Prostate gland (tissue), 2 donors: Measurements from ENCODE around the gene ANKS1B. TPM values are rescaled to one million over a fixed set of nuclear protein-coding genes. Genes with fewer than 3 reads are reported as not detected.

Experiments
- DNase-seq: peaks from one replicate; pipeline ENCODE4 v3.0.0-alpha.2; 2019; ENCODE audit warnings: low spot score
- H3K27ac ChIP-seq, 2 donors: fragments of 200-600 bp; sonication (generic); 2 replicates each; pipeline ENCODE4 v1.5.1; 2017 to 2019
- H3K27me3 ChIP-seq: fragments of 200-600 bp; sonication (generic); replicated peaks from 2 replicates; pipeline ENCODE4 v1.5.1; 2019; ENCODE audit not compliant: insufficient read depth
- H3K36me3 ChIP-seq, 2 donors: fragments of 200-600 bp; sonication (generic); 1 replicate in 1 of 2; 2 replicates in 1 of 2; pipeline versions ENCODE4 v1.5.1 to v1.8.1; 2017 to 2019
- H3K4me1 ChIP-seq: fragments of 200-600 bp; sonication (generic); replicated peaks from 2 replicates; pipeline ENCODE4 v1.5.1; 2019
- H3K4me3 ChIP-seq, 2 donors: fragments of 200-600 bp; sonication (generic); 2 replicates each; pipeline ENCODE4 v1.5.1; 2017 to 2019
- H3K9me3 ChIP-seq: fragments of 200-600 bp; sonication (generic); 2 replicates; pipeline ENCODE4 v1.5.1; 2017
- CTCF ChIP-seq, 4 experiments: fragments of 200-600 bp in 2 of 4; fragments of 450-650 bp in 2 of 4; sonication (generic) in 2 of 4; IDR thresholded peaks; 1 replicate in 3 of 4; 2 replicates in 1 of 4; pipeline ENCODE4 v1.5.1; 2016 to 2019; ENCODE audit warnings: antibody characterized with exemption in 4 of 4, mild to moderate bottlenecking in 2 of 4, moderate library complexity in 2 of 4
- POLR2A ChIP-seq: fragments of 450-650 bp; IDR thresholded peaks from one replicate; pipeline ENCODE4 v1.6.1; 2016; ENCODE audit warnings: antibody characterized with exemption, mild to moderate bottlenecking
- POLR2AphosphoS5 ChIP-seq: sonication (generic); formaldehyde crosslinking; IDR thresholded peaks from one replicate; pipeline ENCODE4 v1.6.1; 2017; ENCODE audit warnings: antibody characterized with exemption
- WGBS: methylation state at CpG from one replicate; pipeline ENCODE4 v1.1.5; 2018; 5-methylcytosine and 5-hydroxymethylcytosine counted together
- intact Hi-C: fragments of 100-400 bp; cut with DNase I; formaldehyde crosslinking; loops from one replicate; pipeline ENCODE4 v1.14.2; 2022
- total RNA-seq, 2 donors: library from RNA; depleted of rRNA; stranded (reverse); fragments of >200 nt; gene quantifications; one replicate each; pipeline ENCODE4 v1.1.0, GENCODE V29; 2016

ANKS1B gene
- total RNA-seq, 2 donors from 2014 or later, result 13.0 to 17.4 TPM

DNA sequence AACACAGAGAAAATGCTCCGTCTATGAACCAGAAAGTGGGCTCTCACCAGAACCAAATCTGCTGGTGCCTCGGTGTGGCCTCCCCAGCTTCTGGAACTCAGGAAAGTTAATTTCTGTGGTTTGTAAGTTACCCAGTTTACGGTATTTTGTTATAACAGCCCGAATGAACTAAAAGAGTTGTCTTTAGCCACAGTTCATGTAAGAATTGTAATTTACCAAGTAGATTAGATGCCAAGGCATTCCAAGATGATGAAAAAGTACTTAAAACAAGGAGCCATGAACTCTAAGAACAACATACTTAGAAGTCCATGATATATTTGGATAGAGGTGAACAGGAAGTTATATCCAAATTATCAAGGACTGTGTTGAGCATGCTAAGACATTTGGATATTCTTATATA lies 597.1 kb downstream of the ANKS1B start:
- DNase-seq, result no peak
- H3K27me3 ChIP-seq, result no peaks in the 10 kb centered on the region
- intact Hi-C loops, result no loop called here
- no peak overlapping the region for H3K27ac ChIP-seq
- no peaks in the 10 kb centered on the region for H3K36me3 ChIP-seq
- TF ChIP-seq POLR2AphosphoS5 (no peak), POLR2A (no peak), CTCF (IDR thresholded peaks at IDR 0.05) (no peak)
- WGBS, result 78% methylated on average over 4 of the region's 4 CpGs
- H3K4me3 ChIP-seq, result no peak overlapping the region
- no peaks in the 10 kb centered on the region for H3K9me3 ChIP-seq
- no peaks in the 10 kb centered on the region for H3K4me1 ChIP-seq

- H3K4me1 ChIP-seq, result no peaks in the 10 kb centered on the region
- no peaks in the 10 kb centered on the region for H3K36me3 ChIP-seq
- WGBS, result 68% methylated on average over 2 of the region's 2 CpGs
- no peak overlapping the region for H3K4me3 ChIP-seq
- intact Hi-C loops, result no loop called here
- H3K27ac ChIP-seq, result no peak overlapping the region
- no peaks in the 10 kb centered on the region for H3K9me3 ChIP-seq
- TF ChIP-seq CTCF (IDR thresholded peaks at IDR 0.05), result no peak
- no peaks in the 10 kb centered on the region for H3K27me3 ChIP-seq
- DNase-seq, result no peak
Measured at GRCh38 chr12:99386907-99387306, 597.8 kb downstream of the ANKS1B start.

- no peak overlapping the region for H3K4me3 ChIP-seq
- WGBS, result 91% methylated on average over 4 of the region's 4 CpGs
- DNase-seq, result no peak
- no peak overlapping the region for H3K27ac ChIP-seq
- intact Hi-C loops, result no loop called here
- TF ChIP-seq CTCF (IDR thresholded peaks at IDR 0.05) (no peak), POLR2A (no peak)
- no peaks in the 10 kb centered on the region for H3K27me3 ChIP-seq
- H3K9me3 ChIP-seq, result no peaks in the 10 kb centered on the region
- no peaks in the 10 kb centered on the region for H3K36me3 ChIP-seq
- H3K4me1 ChIP-seq, result no peaks in the 10 kb centered on the region
Measured at GRCh38 chr12:99383258-99383657, 601.5 kb downstream of the ANKS1B start.

- Histone ChIP-seq H3K27ac (no peak overlapping the region), H3K4me1 (no peaks in the 10 kb centered on the region), H3K27me3 (no peaks in the 10 kb centered on the region), H3K9me3 (no peaks in the 10 kb centered on the region), H3K4me3 (no peak overlapping the region), H3K36me3 (no peaks in the 10 kb centered on the region)
- TF ChIP-seq POLR2AphosphoS5 (no peak), POLR2A (no peak), CTCF (IDR thresholded peaks at IDR 0.05) (no peak)
- 79% methylated on average over 2 of the region's 2 CpGs for WGBS
- intact Hi-C loops, result no loop called here
- DNase-seq, result no peak
Measured at GRCh38 chr12:99381992-99382391, 602.7 kb downstream of the ANKS1B start.

- Histone ChIP-seq H3K4me3 (no peak overlapping the region), H3K27me3 (no peaks in the 10 kb centered on the region), H3K27ac (no peak overlapping the region), H3K9me3 (no peaks in the 10 kb centered on the region), H3K4me1 (no peaks in the 10 kb centered on the region), H3K36me3 (no peaks in the 10 kb centered on the region)
- intact Hi-C loops, result no loop called here
- TF ChIP-seq CTCF (IDR thresholded peaks at IDR 0.05) (no peak), POLR2AphosphoS5 (no peak), POLR2A (no peak)
- no peak for DNase-seq
- WGBS, result 93% methylated on average over 1 of the region's 1 CpG
Measured at GRCh38 chr12:99380701-99381100, 604.0 kb downstream of the ANKS1B start.
